HG02763 (cell line): ENCODE measurements around the gene EME1.

ENCODE experiments used
- ATAC-seq: cut with Tn5 transposase; IDR thresholded peaks from one replicate; pipeline ENCODE4 v1.9.1; 2021; ENCODE audit warnings: mild to moderate bottlenecking, moderate library complexity; ENCODE audit not compliant: unreplicated experiment

EME1 gene

GRCh38 chr17:50347117-50347893, 25.7 kb upstream of the EME1 start:
- ATAC-seq: no peak

- ATAC-seq: no peak
Observed at GRCh38 chr17:50347894-50348291, 25.1 kb upstream of the EME1 start.

GRCh38 chr17:50348522-50349242, 24.3 kb upstream of the EME1 start:
- no peak for ATAC-seq

- no peak for ATAC-seq
Observed at GRCh38 chr17:50349243-50349600, 23.8 kb upstream of the EME1 start.

GRCh38 chr17:50350733-50351132, 22.3 kb upstream of the EME1 start:
- ATAC-seq: no peak

GRCh38 chr17:50352072-50352692, 20.8 kb upstream of the EME1 start:
- no peak for ATAC-seq

- ATAC-seq: no peak
Observed at GRCh38 chr17:50352693-50353599, 20.1 kb upstream of the EME1 start.

- no peak for ATAC-seq
Observed at GRCh38 chr17:50353600-50354195, 19.3 kb upstream of the EME1 start.

GRCh38 chr17:50354198-50354597, 18.8 kb upstream of the EME1 start:
- ATAC-seq: no peak

- ATAC-seq: no peak
Observed at GRCh38 chr17:50354776-50355175, 18.3 kb upstream of the EME1 start.

- ATAC-seq: no peak
Observed at GRCh38 chr17:50355336-50355700, 17.7 kb upstream of the EME1 start.

GRCh38 chr17:50355701-50356341, 17.2 kb upstream of the EME1 start:
- no peak for ATAC-seq

- ATAC-seq: no peak
Observed at GRCh38 chr17:50356418-50356817, 16.6 kb upstream of the EME1 start.

GRCh38 chr17:50356892-50357510, 16.0 kb upstream of the EME1 start:
- no peak for ATAC-seq

GRCh38 chr17:50358177-50358576, 14.9 kb upstream of the EME1 start:
- no peak for ATAC-seq

- ATAC-seq: no peak
Observed at GRCh38 chr17:50359005-50359699, 13.9 kb upstream of the EME1 start.

GRCh38 chr17:50359998-50360461, 13.0 kb upstream of the EME1 start:
- no peak for ATAC-seq

GRCh38 chr17:50360486-50361115, 12.4 kb upstream of the EME1 start:
- no peak for ATAC-seq
